H1 (cell line): ENCODE data around the gene HOXA6. TPM values are rescaled to one million over a fixed set of nuclear protein-coding genes. Genes with fewer than 3 reads are reported as not detected.

ENCODE experiments used
- CTBP2 ChIP-seq: IDR thresholded peaks from 2 replicates; pipeline ENCODE4 v1.7.0; 2011; ENCODE audit warnings: borderline replicate concordance, mild to moderate bottlenecking, moderate library complexity, mixed read lengths, low read length; ENCODE audit not compliant: insufficient read depth, insufficient read length
- EGR1 ChIP-seq: IDR thresholded peaks from 2 replicates; pipeline ENCODE4 v1.6.1; 2011; ENCODE audit warnings: low read depth, low read length, borderline replicate concordance
- EP300 ChIP-seq, 2 experiments: IDR thresholded peaks; 1 replicate in 1 of 2; 2 replicates in 1 of 2; pipeline ENCODE4 v1.6.1; 2011 to 2012; ENCODE audit warnings: low read depth in 2 of 2, low read length in 2 of 2, mild to moderate bottlenecking in 2 of 2, borderline replicate concordance in 1 of 2, inconsistent platforms in 1 of 2, moderate library complexity in 1 of 2
- GABPA ChIP-seq: IDR thresholded peaks from 2 replicates; pipeline ENCODE4 v1.6.1; 2011; ENCODE audit warnings: mild to moderate bottlenecking, low read length, moderate library complexity, borderline replicate concordance; ENCODE audit not compliant: insufficient read depth
- GTF2F1 ChIP-seq: IDR thresholded peaks from 2 replicates; pipeline ENCODE4 v1.6.1; 2012; ENCODE audit warnings: low read depth, low read length, improper control_type of control experiment, borderline replicate concordance
- KDM1A ChIP-seq: fragments of 200-600, 300-600 bp; sonication (generic); IDR thresholded peaks from 2 replicates; pipeline ENCODE4 v1.7.1; 2016; ENCODE audit warnings: mild to moderate bottlenecking, low read length, borderline replicate concordance
- MAFK ChIP-seq: IDR thresholded peaks from 2 replicates; pipeline ENCODE4 v1.6.1; 2012; ENCODE audit warnings: low read depth, mild to moderate bottlenecking, improper control_type of control experiment, low read length
- NANOG ChIP-seq: IDR thresholded peaks from 2 replicates; pipeline ENCODE4 v1.6.1; 2011; ENCODE audit warnings: low read length, low read depth, mild to moderate bottlenecking, inconsistent platforms; ENCODE audit not compliant: insufficient read depth, poor library complexity, severe bottlenecking
- NRF1 ChIP-seq: IDR thresholded peaks from 2 replicates; pipeline ENCODE4 v1.6.1; 2011; ENCODE audit warnings: mild to moderate bottlenecking, low read depth, low read length, improper control_type of control experiment
- POLR2A ChIP-seq, 2 experiments: IDR thresholded peaks; 1 replicate in 1 of 2; 2 replicates in 1 of 2; pipeline ENCODE4 v1.6.1; 2011; ENCODE audit warnings: low read depth in 2 of 2, low read length in 2 of 2, mild to moderate bottlenecking in 2 of 2; ENCODE audit errors: control extremely low read depth in 1 of 2
- POU5F1 ChIP-seq: IDR thresholded peaks from 2 replicates; pipeline ENCODE4 v1.6.1; 2011; ENCODE audit warnings: low read depth, mild to moderate bottlenecking, low read length, moderate library complexity
- RNF2 ChIP-seq: fragments of 200-900, 300-1000 bp; sonication (generic); IDR thresholded peaks from 2 replicates; pipeline ENCODE4 v1.7.1; 2016; ENCODE audit warnings: borderline replicate concordance, low read depth, mild to moderate bottlenecking, antibody characterized with exemption, low read length; ENCODE audit not compliant: poor library complexity, severe bottlenecking; ENCODE audit errors: missing control alignments
- SP1 ChIP-seq: IDR thresholded peaks from 2 replicates; pipeline ENCODE4 v1.6.1; 2011; ENCODE audit warnings: low read depth, low read length
- SUZ12 ChIP-seq: fragments of 200-600 bp; sonication (generic); IDR thresholded peaks from 2 replicates; pipeline ENCODE4 v1.6.1; 2012; ENCODE audit warnings: mild to moderate bottlenecking, inconsistent platforms, low read length, moderate library complexity, mixed read lengths
- ZNF274 ChIP-seq: IDR thresholded peaks from 2 replicates; pipeline ENCODE4 v1.7.0; 2012; ENCODE audit warnings: low read length, borderline replicate concordance; ENCODE audit errors: extremely low read depth
- polyA plus RNA-seq, 7 experiments: library from polyadenylated mRNA; depleted of rRNA in 3 of 7; stranded (reverse) in 5 of 7; unstranded in 2 of 7; fragments of >200 nt in 5 of 7; fragments of 200-250 nt in 2 of 7; gene quantifications; 1 replicate in 5 of 7; 2 replicates in 1 of 7; 4 replicates in 1 of 7; pipeline versions ENCODE4 v1.2.1 to v1.2.3, GENCODE V29; 2011 to 2013; ENCODE audit warnings: missing spikeins in 2 of 7, mixed read lengths in 2 of 7
- total RNA-seq: library from RNA; stranded (reverse); fragmentation: NEBNext Ultra II Directional; extraction: Animal tissue kit (Norgen Biotek cat#: 25700); gene quantifications from 2 replicates; pipeline ENCODE4 v1.2.1, GENCODE V29; 2021

The HOXA6 gene
- total and polyA plus RNA-seq, 2 of the 8 experiments (the other 6 are each of a cell fraction or from before 2014, with no cell fraction given): not detected

DNA sequence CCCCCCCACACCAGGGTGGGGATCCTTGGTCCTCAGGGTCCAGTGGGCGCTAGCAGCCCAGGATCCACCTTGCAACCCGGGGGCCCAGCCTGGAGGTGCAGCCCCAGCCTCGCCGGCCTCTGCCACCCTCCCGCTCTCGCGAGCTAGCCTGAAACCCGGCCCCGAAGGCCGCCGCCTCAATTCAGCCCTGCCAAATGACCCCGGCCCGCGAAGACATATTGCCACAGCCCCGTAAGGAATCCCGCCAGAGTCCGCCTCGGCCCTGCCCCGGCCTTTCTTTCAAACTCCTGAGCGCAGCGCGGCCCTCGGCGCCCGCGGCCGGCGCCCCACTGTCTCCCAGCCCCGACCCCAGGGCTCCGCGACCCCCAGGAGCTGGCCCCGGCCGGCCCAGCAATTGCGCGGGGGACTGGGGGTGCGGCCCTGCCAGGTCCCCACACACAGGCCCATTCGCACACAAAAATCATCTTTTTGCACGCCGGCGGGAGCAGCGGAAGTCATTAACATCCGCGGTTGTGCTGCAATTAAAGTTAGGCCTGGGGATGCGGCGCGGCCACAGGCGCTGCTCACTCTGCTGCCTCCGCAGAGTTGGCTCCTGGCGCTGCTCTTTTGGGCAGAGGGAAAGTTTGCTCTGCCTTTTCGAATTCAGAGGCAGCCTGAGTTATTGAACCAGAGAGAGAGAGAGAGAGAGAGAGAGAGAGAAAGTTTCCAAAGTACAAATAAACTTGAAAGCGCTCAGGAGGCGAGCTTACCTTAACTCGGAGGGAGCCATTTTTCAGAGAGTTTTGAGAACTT is 8.0 kb downstream of the HOXA6 start (continued):
- TF ChIP-seq RNF2: peak; percentile 99
- TF ChIP-seq KDM1A: no peak
- no peak for TF ChIP-seq NRF1
- TF ChIP-seq GABPA: no peak; the same call in 1 of the 2 replicates
- TF ChIP-seq SP1: 0 out of 2 replicates have a peak, but pooled peaks have one; percentile 12
- TF ChIP-seq POLR2A (IDR thresholded peaks at IDR 0.05; ENCODE audit: control extremely low read depth in 1 of 2, low read depth in 2 of 2, low read length in 2 of 2): no peak
- no peak for TF ChIP-seq GTF2F1
- no peak for TF ChIP-seq POU5F1
- TF ChIP-seq EGR1: no peak
- TF ChIP-seq SUZ12: peak; percentile 99
- peak; percentile 90 for TF ChIP-seq CTBP2
- TF ChIP-seq MAFK: no peak
- TF ChIP-seq NANOG: no peak
- no peak for TF ChIP-seq EP300 (IDR thresholded peaks at IDR 0.05; ENCODE audit: borderline replicate concordance in 1 of 2, low read depth in 2 of 2, low read length in 2 of 2)
- TF ChIP-seq ZNF274: no peak
